GM23338 (cell line): ENCODE data around the gene CLEC2D.

Experiments used
- CREB1 ChIP-seq: fragments of 250-450 bp; sonication (Bioruptor Pico); IDR thresholded peaks from 2 replicates; pipeline ENCODE4 v1.5.0; 2020; ENCODE audit warnings: low read depth, mild to moderate bottlenecking, moderate library complexity
- EZH2 ChIP-seq: fragments of 200-600 bp; sonication (generic); IDR thresholded peaks from one replicate; pipeline ENCODE4 v1.8.0; 2017; ENCODE audit warnings: antibody characterized with exemption, mild to moderate bottlenecking, low read depth; ENCODE audit not compliant: unreplicated experiment
- EZH2phosphoT487 ChIP-seq: fragments of 200-600 bp; sonication (generic); IDR thresholded peaks from one replicate; pipeline ENCODE4 v1.8.1; 2018; ENCODE audit warnings: antibody characterized with exemption; ENCODE audit not compliant: unreplicated experiment
- JUNB ChIP-seq: IDR thresholded peaks from one replicate; pipeline ENCODE4 v1.6.1; 2016; ENCODE audit warnings: antibody characterized with exemption; ENCODE audit not compliant: unreplicated experiment
- POLR2AphosphoS5 ChIP-seq: IDR thresholded peaks from 2 replicates; pipeline ENCODE4 v1.6.1; 2016; ENCODE audit warnings: antibody characterized with exemption, low read depth
- TF ChIP-seq, protein P1 (sequence below), 2 experiments: fragments of 200-600 bp in 1 of 2; sonication (generic) in 1 of 2; conservative IDR thresholded peaks; 2 replicates each; pipeline versions ENCODE4 v1.5.1 to v1.6.1; 2016 to 2017; ENCODE audit warnings: antibody characterized with exemption in 2 of 2, low read depth in 2 of 2, mild to moderate bottlenecking in 2 of 2, moderate library complexity in 1 of 2
- TF ChIP-seq, protein P2 (sequence below): IDR thresholded peaks from one replicate; pipeline ENCODE4 v1.6.1; 2018; ENCODE audit warnings: antibody characterized with exemption; ENCODE audit not compliant: unreplicated experiment
- TF ChIP-seq, protein P3 (sequence below): IDR thresholded peaks from 2 replicates; pipeline ENCODE4 v1.6.1; 2016; ENCODE audit warnings: antibody characterized with exemption

DNA sequence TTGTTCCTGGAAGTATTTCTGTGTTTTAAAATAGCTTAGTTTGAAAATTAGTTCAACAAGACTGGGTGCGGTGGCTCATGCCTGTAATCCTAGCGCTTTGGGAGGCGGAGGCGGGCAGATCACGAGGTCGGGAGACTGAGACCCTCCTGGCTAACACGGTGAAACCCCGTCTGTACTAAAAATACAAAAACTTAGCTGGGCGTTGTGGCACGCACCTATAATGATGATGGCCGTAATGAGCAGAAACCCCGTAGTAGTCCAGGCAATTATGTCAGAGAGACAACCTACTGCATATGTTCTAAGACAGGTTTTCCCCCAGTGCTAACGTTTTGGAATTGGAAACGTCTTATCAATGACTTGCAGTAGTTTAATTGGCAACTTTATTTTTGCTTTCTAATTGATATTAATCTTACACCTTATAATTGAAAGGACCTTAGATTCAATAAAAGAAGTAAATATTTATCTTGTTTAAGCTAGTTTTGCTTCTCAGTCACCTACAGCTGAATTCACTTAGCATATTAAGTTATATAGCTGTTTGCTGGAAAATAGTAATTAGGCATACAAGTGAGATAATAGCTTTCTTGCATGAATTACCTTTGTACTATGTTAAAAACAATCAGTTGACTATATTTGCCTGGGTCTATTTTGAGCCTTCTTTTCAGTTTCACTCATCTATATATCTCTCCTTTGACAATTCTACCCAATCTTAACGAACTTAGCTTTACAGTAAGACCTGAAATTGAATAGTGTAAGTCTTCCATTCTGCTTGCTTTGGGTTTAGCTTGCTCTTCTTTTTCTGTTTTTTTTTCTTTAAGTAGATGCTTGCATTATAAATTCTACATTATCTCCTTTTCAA lies 47.8 kb downstream of the CLEC2D start:
- TF ChIP-seq, protein P1, sequence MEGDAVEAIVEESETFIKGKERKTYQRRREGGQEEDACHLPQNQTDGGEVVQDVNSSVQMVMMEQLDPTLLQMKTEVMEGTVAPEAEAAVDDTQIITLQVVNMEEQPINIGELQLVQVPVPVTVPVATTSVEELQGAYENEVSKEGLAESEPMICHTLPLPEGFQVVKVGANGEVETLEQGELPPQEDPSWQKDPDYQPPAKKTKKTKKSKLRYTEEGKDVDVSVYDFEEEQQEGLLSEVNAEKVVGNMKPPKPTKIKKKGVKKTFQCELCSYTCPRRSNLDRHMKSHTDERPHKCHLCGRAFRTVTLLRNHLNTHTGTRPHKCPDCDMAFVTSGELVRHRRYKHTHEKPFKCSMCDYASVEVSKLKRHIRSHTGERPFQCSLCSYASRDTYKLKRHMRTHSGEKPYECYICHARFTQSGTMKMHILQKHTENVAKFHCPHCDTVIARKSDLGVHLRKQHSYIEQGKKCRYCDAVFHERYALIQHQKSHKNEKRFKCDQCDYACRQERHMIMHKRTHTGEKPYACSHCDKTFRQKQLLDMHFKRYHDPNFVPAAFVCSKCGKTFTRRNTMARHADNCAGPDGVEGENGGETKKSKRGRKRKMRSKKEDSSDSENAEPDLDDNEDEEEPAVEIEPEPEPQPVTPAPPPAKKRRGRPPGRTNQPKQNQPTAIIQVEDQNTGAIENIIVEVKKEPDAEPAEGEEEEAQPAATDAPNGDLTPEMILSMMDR (conservative IDR thresholded peaks at IDR 0.05; ENCODE audit: low read depth in 2 of 2) = no peak
- no peak for TF ChIP-seq CREB1 (CRISPR knock-in tag)
- no peak for TF ChIP-seq POLR2AphosphoS5
- TF ChIP-seq EZH2phosphoT487 = no peak
- TF ChIP-seq, protein P2, sequence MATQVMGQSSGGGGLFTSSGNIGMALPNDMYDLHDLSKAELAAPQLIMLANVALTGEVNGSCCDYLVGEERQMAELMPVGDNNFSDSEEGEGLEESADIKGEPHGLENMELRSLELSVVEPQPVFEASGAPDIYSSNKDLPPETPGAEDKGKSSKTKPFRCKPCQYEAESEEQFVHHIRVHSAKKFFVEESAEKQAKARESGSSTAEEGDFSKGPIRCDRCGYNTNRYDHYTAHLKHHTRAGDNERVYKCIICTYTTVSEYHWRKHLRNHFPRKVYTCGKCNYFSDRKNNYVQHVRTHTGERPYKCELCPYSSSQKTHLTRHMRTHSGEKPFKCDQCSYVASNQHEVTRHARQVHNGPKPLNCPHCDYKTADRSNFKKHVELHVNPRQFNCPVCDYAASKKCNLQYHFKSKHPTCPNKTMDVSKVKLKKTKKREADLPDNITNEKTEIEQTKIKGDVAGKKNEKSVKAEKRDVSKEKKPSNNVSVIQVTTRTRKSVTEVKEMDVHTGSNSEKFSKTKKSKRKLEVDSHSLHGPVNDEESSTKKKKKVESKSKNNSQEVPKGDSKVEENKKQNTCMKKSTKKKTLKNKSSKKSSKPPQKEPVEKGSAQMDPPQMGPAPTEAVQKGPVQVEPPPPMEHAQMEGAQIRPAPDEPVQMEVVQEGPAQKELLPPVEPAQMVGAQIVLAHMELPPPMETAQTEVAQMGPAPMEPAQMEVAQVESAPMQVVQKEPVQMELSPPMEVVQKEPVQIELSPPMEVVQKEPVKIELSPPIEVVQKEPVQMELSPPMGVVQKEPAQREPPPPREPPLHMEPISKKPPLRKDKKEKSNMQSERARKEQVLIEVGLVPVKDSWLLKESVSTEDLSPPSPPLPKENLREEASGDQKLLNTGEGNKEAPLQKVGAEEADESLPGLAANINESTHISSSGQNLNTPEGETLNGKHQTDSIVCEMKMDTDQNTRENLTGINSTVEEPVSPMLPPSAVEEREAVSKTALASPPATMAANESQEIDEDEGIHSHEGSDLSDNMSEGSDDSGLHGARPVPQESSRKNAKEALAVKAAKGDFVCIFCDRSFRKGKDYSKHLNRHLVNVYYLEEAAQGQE = no peak
- no peak for TF ChIP-seq JUNB
- TF ChIP-seq, protein P3, sequence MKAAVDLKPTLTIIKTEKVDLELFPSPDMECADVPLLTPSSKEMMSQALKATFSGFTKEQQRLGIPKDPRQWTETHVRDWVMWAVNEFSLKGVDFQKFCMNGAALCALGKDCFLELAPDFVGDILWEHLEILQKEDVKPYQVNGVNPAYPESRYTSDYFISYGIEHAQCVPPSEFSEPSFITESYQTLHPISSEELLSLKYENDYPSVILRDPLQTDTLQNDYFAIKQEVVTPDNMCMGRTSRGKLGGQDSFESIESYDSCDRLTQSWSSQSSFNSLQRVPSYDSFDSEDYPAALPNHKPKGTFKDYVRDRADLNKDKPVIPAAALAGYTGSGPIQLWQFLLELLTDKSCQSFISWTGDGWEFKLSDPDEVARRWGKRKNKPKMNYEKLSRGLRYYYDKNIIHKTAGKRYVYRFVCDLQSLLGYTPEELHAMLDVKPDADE = no peak
- no peak for TF ChIP-seq EZH2
